HCT116 (cell line): ENCODE data around the gene GFM1. TPM values are rescaled to one million over a fixed set of nuclear protein-coding genes. Genes with fewer than 3 reads are reported as not detected.

Experiments used
- ATAC-seq: fragments of 200-7000 bp; cut with Tn5 transposase; 2 replicates; pipeline ENCODE4 v1.9.1; 2020; ENCODE audit warnings: mild to moderate bottlenecking, moderate library complexity
- BruUV-seq: library from RNA; stranded (reverse); fragments of 400-500 nt; replicated peaks from 2 replicates; lab custom pipeline; 2021; lab: Mats Ljungman, UMichigan
- CTCF ChIA-PET: fragments of 300-600 bp; sonication (Branson Sonifier 250); formaldehyde crosslinking; loops from one replicate; lab custom pipeline; 2021; ENCODE audit warnings: antibody characterized with exemption; lab: Charles Lee
- POLR2A ChIA-PET: fragments of 300-600, 350-600 bp; sonication (Branson Sonifier 250); formaldehyde crosslinking; loops from one replicate; lab custom pipeline; 2021; ENCODE audit warnings: antibody characterized with exemption; lab: Charles Lee
- RAD21 ChIA-PET, 2 experiments: fragments of 300-600 bp; sonication (Branson Sonifier 250); formaldehyde crosslinking; loops; one replicate each; lab custom pipeline; 2023; ENCODE audit warnings: low total read pairs in 2 of 2; ENCODE audit not compliant: uncharacterized antibody in 2 of 2, unreplicated experiment in 2 of 2, low non-redundant PET in 1 of 2; lab: Charles Lee
- DNase-seq: peaks from one replicate; pipeline ENCODE4 v3.0.0-alpha.2; 2010; ENCODE audit warnings: low read depth, low spot score
- H2AFZ ChIP-seq: fragments of 200-600 bp; shearing (Covaris generic), sonication (generic); 2 replicates; pipeline ENCODE4 v1.6.1; 2017; ENCODE audit warnings: low read depth, mixed run types, mixed read lengths, antibody characterized with exemption, low read length; ENCODE audit not compliant: poor library complexity, severe bottlenecking
- H3K27ac ChIP-seq: 2 replicates; pipeline ENCODE4 v1.5.1; 2012; ENCODE audit warnings: low read depth, low read length
- H3K27me3 ChIP-seq: fragments of 200-600 bp; sonication (generic); 2 replicates; pipeline ENCODE4 v1.6.1; 2016; ENCODE audit warnings: mixed run types, low read length, mixed read lengths; ENCODE audit not compliant: insufficient read depth
- H3K36me3 ChIP-seq, 2 experiments: fragments of 200-500 bp in 1 of 2; fragments of 200-600 bp in 1 of 2; sonication (Bioruptor generic) in 1 of 2; sonication (generic) in 1 of 2; 2 replicates each; pipeline versions ENCODE4 v1.5.1 to v1.6.1; 2014 to 2016; ENCODE audit warnings: low read length in 2 of 2, inconsistent platforms in 1 of 2, mixed read lengths in 1 of 2, mixed run types in 1 of 2; ENCODE audit not compliant: insufficient read depth in 2 of 2, control insufficient read depth in 1 of 2
- H3K4me1 ChIP-seq, 2 experiments: fragments of 200-600 bp in 1 of 2; sonication (generic) in 1 of 2; 2 replicates each; pipeline versions ENCODE4 v1.5.1 to v1.6.1; 2012 to 2017; ENCODE audit warnings: low read length in 2 of 2, inconsistent platforms in 1 of 2, mild to moderate bottlenecking in 1 of 2, mixed read lengths in 1 of 2, mixed run types in 1 of 2, moderate library complexity in 1 of 2; ENCODE audit not compliant: insufficient read depth in 2 of 2, control insufficient read depth in 1 of 2
- H3K4me2 ChIP-seq: fragments of 200-600 bp; sonication (generic); 2 replicates; pipeline ENCODE4 v1.6.1; 2017; ENCODE audit warnings: mixed run types, low read length, mixed read lengths
- H3K4me3 ChIP-seq, 2 experiments: fragments of 200-600 bp in 1 of 2; sonication (generic) in 1 of 2; replicated peaks in 1 of 2; 2 replicates each; pipeline ENCODE4 v1.5.1; 2011 to 2016; ENCODE audit warnings: low read length in 2 of 2, control low read depth in 1 of 2, low read depth in 1 of 2, mild to moderate bottlenecking in 1 of 2, mixed read lengths in 1 of 2, mixed run types in 1 of 2
- H3K79me2 ChIP-seq: fragments of 200-600 bp; sonication (generic); 2 replicates; pipeline ENCODE4 v1.6.1; 2017; ENCODE audit warnings: mild to moderate bottlenecking, mixed run types, low read length, moderate library complexity, mixed read lengths; ENCODE audit not compliant: insufficient read depth
- H3K9ac ChIP-seq: fragments of 200-600 bp; sonication (generic); 2 replicates; pipeline ENCODE4 v1.6.1; 2016; ENCODE audit warnings: low read length, mixed read lengths
- H3K9me2 ChIP-seq: fragments of 200-600 bp; sonication (generic), shearing (Covaris generic); 2 replicates; pipeline ENCODE4 v1.6.1; 2017; ENCODE audit warnings: mixed run types, mild to moderate bottlenecking, moderate library complexity; ENCODE audit not compliant: insufficient read depth
- H3K9me3 ChIP-seq, 2 experiments: fragments of 200-500 bp in 1 of 2; fragments of 200-600 bp in 1 of 2; sonication (Bioruptor generic) in 1 of 2; sonication (generic) in 1 of 2; 2 replicates each; pipeline ENCODE4 v1.6.1; 2014 to 2017; ENCODE audit warnings: low read length in 2 of 2, mixed read lengths in 2 of 2, inconsistent platforms in 1 of 2, low read depth in 1 of 2, mild to moderate bottlenecking in 1 of 2, mixed run types in 1 of 2, moderate library complexity in 1 of 2; ENCODE audit not compliant: control insufficient read depth in 1 of 2, insufficient read depth in 1 of 2
- H4K20me1 ChIP-seq: fragments of 200-600 bp; sonication (generic), shearing (Covaris generic); 2 replicates; pipeline ENCODE4 v1.6.1; 2017; ENCODE audit warnings: mixed run types, mild to moderate bottlenecking, moderate library complexity; ENCODE audit not compliant: insufficient read depth
- CBX3 ChIP-seq: IDR thresholded peaks from 2 replicates; pipeline ENCODE4 v1.6.1; 2012; ENCODE audit warnings: low read depth
- CEBPB ChIP-seq: IDR thresholded peaks from 2 replicates; pipeline ENCODE4 v1.6.1; 2012; ENCODE audit warnings: low read depth
- EGR1 ChIP-seq: IDR thresholded peaks from 2 replicates; pipeline ENCODE4 v1.6.1; 2012; ENCODE audit warnings: low read depth
- EZH2phosphoT487 ChIP-seq: fragments of 200-600 bp; IDR thresholded peaks from 2 replicates; pipeline ENCODE4 v1.6.1; 2018; ENCODE audit warnings: antibody characterized with exemption, borderline replicate concordance
- FOSL1 ChIP-seq: IDR thresholded peaks from 2 replicates; pipeline ENCODE4 v1.6.1; 2012; ENCODE audit warnings: low read depth
- POLR2A ChIP-seq: IDR thresholded peaks from 2 replicates; pipeline ENCODE4 v1.7.0; 2011; ENCODE audit warnings: borderline replicate concordance; ENCODE audit not compliant: insufficient read depth, insufficient read length; ENCODE audit errors: extremely low read depth
- RAD21 ChIP-seq: IDR thresholded peaks from 2 replicates; pipeline ENCODE4 v1.6.1; 2012; ENCODE audit warnings: low read depth, mild to moderate bottlenecking
- SIN3A ChIP-seq: IDR thresholded peaks from 2 replicates; pipeline ENCODE4 v1.6.1; 2012; ENCODE audit warnings: low read depth
- SRF ChIP-seq: IDR thresholded peaks from 2 replicates; pipeline ENCODE4 v1.6.1; 2012; ENCODE audit warnings: low read depth
- TCF7L2 ChIP-seq: IDR thresholded peaks from 2 replicates; pipeline ENCODE4 v1.7.0; 2011; ENCODE audit warnings: borderline replicate concordance, inconsistent platforms; ENCODE audit not compliant: insufficient read depth, insufficient read length; ENCODE audit errors: extremely low read depth
- YY1 ChIP-seq: IDR thresholded peaks from 2 replicates; pipeline ENCODE4 v1.6.1; 2011; ENCODE audit warnings: low read length, low read depth, moderate library complexity, mild to moderate bottlenecking; ENCODE audit not compliant: insufficient replicate concordance; ENCODE audit errors: extremely low read depth
- ZFX ChIP-seq: fragments of 450-650 bp; IDR thresholded peaks from 2 replicates; pipeline ENCODE4 v1.6.1; 2017
- intact Hi-C: fragments of 100-400 bp; cut with micrococcal nuclease; formaldehyde crosslinking; loops from 2 replicates; pipeline ENCODE4 v1.10.0; 2022
- total RNA-seq: library from RNA; stranded (reverse); gene quantifications from one replicate; pipeline ENCODE4 v1.2.1, GENCODE V29; 2021; ENCODE audit not compliant: unreplicated experiment
- TF ChIP-seq, protein P1 (sequence below): IDR thresholded peaks from 2 replicates; pipeline ENCODE4 v1.6.1; 2011; ENCODE audit warnings: mild to moderate bottlenecking, low read length, moderate library complexity; ENCODE audit not compliant: insufficient replicate concordance; ENCODE audit errors: extremely low read depth
- TF ChIP-seq, protein P2 (sequence below): IDR thresholded peaks from 2 replicates; pipeline ENCODE4 v1.6.1; 2012

Gene GFM1
- total RNA-seq, 1 experiment from 2014 or later = 38.7 TPM

DNA sequence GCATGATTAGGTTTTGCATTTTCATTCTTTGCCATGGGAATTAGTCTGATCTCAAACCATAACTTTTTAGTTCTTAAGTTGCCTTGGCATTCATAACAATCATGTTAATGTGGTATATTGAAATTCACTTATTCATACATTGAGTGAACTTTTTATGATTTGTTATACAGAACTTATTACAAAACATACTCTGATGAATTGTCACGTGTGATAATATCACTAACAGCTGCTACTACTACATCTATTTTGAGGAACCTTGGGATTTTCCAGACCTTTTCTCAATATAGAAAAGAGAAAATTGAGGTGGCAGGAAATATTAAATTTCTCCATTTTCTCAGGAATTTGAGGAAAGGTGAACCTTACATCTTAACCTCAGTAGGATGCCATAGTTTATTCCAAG, 18.9 kb downstream of the GFM1 start:
- no peaks in the 10 kb centered on the region for H3K9me2 ChIP-seq
- no peak overlapping the region for H3K9ac ChIP-seq
- POLR2A ChIA-PET = no interaction called here
- no peak overlapping the region for H3K4me2 ChIP-seq
- H3K4me1 ChIP-seq = no peaks in the 10 kb centered on the region
- no peak overlapping the region for H2AFZ ChIP-seq
- H3K4me3 ChIP-seq = no peak overlapping the region
- no peaks in the 10 kb centered on the region for H3K27me3 ChIP-seq
- H3K9me3 ChIP-seq = no peaks in the 10 kb centered on the region
- H3K36me3 ChIP-seq = peaks cover 22 to 39% of the 10 kb centered on the region in 2 experiments
- H4K20me1 ChIP-seq = no peaks in the 10 kb centered on the region
- TSS peak; percentile 10 for BruUV-seq
- TF ChIP-seq EGR1 (no peak), POLR2A (no peak), CBX3 (no peak), FOSL1 (no peak), RAD21 (no peak), SIN3A (no peak), TCF7L2 (no peak), ZFX (no peak), SRF (no peak), CEBPB (no peak), EZH2phosphoT487 (no peak), YY1 (no peak)
- TF ChIP-seq, protein P1, sequence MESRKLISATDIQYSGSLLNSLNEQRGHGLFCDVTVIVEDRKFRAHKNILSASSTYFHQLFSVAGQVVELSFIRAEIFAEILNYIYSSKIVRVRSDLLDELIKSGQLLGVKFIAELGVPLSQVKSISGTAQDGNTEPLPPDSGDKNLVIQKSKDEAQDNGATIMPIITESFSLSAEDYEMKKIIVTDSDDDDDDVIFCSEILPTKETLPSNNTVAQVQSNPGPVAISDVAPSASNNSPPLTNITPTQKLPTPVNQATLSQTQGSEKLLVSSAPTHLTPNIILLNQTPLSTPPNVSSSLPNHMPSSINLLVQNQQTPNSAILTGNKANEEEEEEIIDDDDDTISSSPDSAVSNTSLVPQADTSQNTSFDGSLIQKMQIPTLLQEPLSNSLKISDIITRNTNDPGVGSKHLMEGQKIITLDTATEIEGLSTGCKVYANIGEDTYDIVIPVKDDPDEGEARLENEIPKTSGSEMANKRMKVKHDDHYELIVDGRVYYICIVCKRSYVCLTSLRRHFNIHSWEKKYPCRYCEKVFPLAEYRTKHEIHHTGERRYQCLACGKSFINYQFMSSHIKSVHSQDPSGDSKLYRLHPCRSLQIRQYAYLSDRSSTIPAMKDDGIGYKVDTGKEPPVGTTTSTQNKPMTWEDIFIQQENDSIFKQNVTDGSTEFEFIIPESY = no peak
- TF ChIP-seq, protein P2, sequence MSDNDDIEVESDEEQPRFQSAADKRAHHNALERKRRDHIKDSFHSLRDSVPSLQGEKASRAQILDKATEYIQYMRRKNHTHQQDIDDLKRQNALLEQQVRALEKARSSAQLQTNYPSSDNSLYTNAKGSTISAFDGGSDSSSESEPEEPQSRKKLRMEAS = no peak
- CTCF ChIA-PET = no interaction called here
- peaks cover 11% of the 10 kb centered on the region; the same call in 1 of the 2 replicates for H3K79me2 ChIP-seq
- DNase-seq = no peak
- ATAC-seq = no peak
- intact Hi-C loops = no loop called here
- RAD21 ChIA-PET = no interaction called here
- no peak overlapping the region for H3K27ac ChIP-seq
